Astrocyte of the cerebellum (primary cell): ENCODE measurements around the gene MVB12A.

ENCODE experiments used
- DNase-seq: peaks from one replicate; pipeline ENCODE4 v3.0.0-alpha.2; 2011; ENCODE audit warnings: low read depth
- H3K4me3 ChIP-seq: 2 replicates; pipeline ENCODE4 v1.5.1; 2011; ENCODE audit warnings: mild to moderate bottlenecking, low read depth, low read length, moderate library complexity
- CTCF ChIP-seq: IDR thresholded peaks from 2 replicates; pipeline ENCODE4 v1.5.1; 2012; ENCODE audit warnings: low read length, low read depth, moderate library complexity, mild to moderate bottlenecking; ENCODE audit errors: missing control alignments
- in situ Hi-C: cut with HindIII; loops from 2 replicates; pipeline ENCODE4 v1.10.0; 2017; ENCODE audit warnings: low sequenced_read_pairs

Gene MVB12A

GRCh38 chr19:17385878-17386611 is 33.8 kb upstream of the MVB12A start:
- no peak overlapping the region for H3K4me3 ChIP-seq
- in situ Hi-C loops: no loop called here
- TF ChIP-seq CTCF: peak; percentile 96
- no peak for DNase-seq

GRCh38 chr19:17389288-17389687 is 30.6 kb upstream of the MVB12A start:
- DNase-seq: no peak
- no peak overlapping the region for H3K4me3 ChIP-seq
- no peak for TF ChIP-seq CTCF
- in situ Hi-C loops: no loop called here

GRCh38 chr19:17389957-17390664 is 29.7 kb upstream of the MVB12A start:
- H3K4me3 ChIP-seq: peak overlapping the region; percentile 61
- in situ Hi-C loops: no loop called here
- DNase-seq: no peak
- TF ChIP-seq CTCF: peak; percentile 12

- TF ChIP-seq CTCF: peak; percentile 69
- H3K4me3 ChIP-seq: peak overlapping the region; percentile 61
- DNase-seq: peak; percentile 72
- in situ Hi-C loops: no loop called here
These were observed 29.0 kb upstream of the MVB12A start for GRCh38 chr19:17390665-17391370.

GRCh38 chr19:17391371-17392151 is 28.3 kb upstream of the MVB12A start:
- TF ChIP-seq CTCF: no peak
- in situ Hi-C loops: no loop called here
- no peak for DNase-seq
- peak overlapping the region; percentile 61 for H3K4me3 ChIP-seq

GRCh38 chr19:17393002-17393401 is 26.8 kb upstream of the MVB12A start:
- no peak overlapping the region for H3K4me3 ChIP-seq
- DNase-seq: no peak
- in situ Hi-C loops: no loop called here
- no peak for TF ChIP-seq CTCF
